Activated CD4-positive, alpha-beta T cell treated with anti-CD3 and anti-CD28 coated beads, Interleukin-2, amount 10 ng/mL, durations not matched to agents 7 days and 5 days (primary cell): ENCODE data around the gene TUB. TPM values are rescaled to one million over a fixed set of nuclear protein-coding genes. Genes with fewer than 3 reads are reported as not detected.

ENCODE experiments used
- CTCF ChIA-PET: fragments of 350-600 bp; sonication (Branson Sonifier 250); formaldehyde crosslinking; loops from one replicate; lab custom pipeline; 2021; ENCODE audit warnings: antibody characterized with exemption; lab: Charles Lee
- POLR2A ChIA-PET: fragments of 350-600 bp; sonication (Branson Sonifier 250); formaldehyde crosslinking; loops from one replicate; lab custom pipeline; 2021; ENCODE audit warnings: antibody characterized with exemption; lab: Charles Lee
- DNase-seq: peaks from one replicate; pipeline ENCODE4 v3.0.0-alpha.2; 2020
- H3K27ac Mint-ChIP-seq: one replicate; pipeline ENCODE4 v1.8.0; 2021; ENCODE audit warnings: mild to moderate bottlenecking, moderate library complexity, mixed read lengths
- H3K27me3 Mint-ChIP-seq: one replicate; pipeline ENCODE4 v1.8.0; 2021; ENCODE audit warnings: mixed read lengths
- H3K36me3 Mint-ChIP-seq: one replicate; pipeline ENCODE4 v1.8.0; 2021; ENCODE audit warnings: low read depth, mixed read lengths
- H3K4me1 Mint-ChIP-seq: one replicate; pipeline ENCODE4 v1.8.0; 2021; ENCODE audit warnings: mixed read lengths
- H3K4me3 Mint-ChIP-seq: one replicate; pipeline ENCODE4 v1.8.0; 2021; ENCODE audit warnings: mild to moderate bottlenecking, moderate library complexity, mixed read lengths
- H3K9me3 Mint-ChIP-seq: one replicate; pipeline ENCODE4 v1.8.0; 2021; ENCODE audit warnings: mixed read lengths
- total RNA-seq, 2 experiments: library from RNA; stranded (reverse); gene quantifications; one replicate each; pipeline ENCODE4 v1.2.3, GENCODE V29; 2021

Gene TUB
- total RNA-seq, 2 experiments from 2014 or later, result 0.08 to 0.12 TPM

- POLR2A ChIA-PET, result no interaction called here
- Mint-ChIP-seq H3K4me1 (no peaks in the 10 kb centered on the region), H3K4me3 (no peak overlapping the region), H3K27me3 (no peaks in the 10 kb centered on the region), H3K27ac (no peak overlapping the region), H3K36me3 (no peaks in the 10 kb centered on the region), H3K9me3 (no peaks in the 10 kb centered on the region)
- CTCF ChIA-PET, result interaction anchor here (0.5 to 3.2 kb wide), 4 partner anchors 7 to 868 kb away, joined by 3 to 14 read pairs (median 4); no protein-coding TSS in a partner anchor
- DNase-seq, result no peak
These were observed 10.7 kb downstream of the TUB start for GRCh38 chr11:8091721-8092120.

GRCh38 chr11:8092587-8093424 lies 11.8 kb downstream of the TUB start:
- no peaks in the 10 kb centered on the region for H3K9me3 Mint-ChIP-seq
- H3K27me3 Mint-ChIP-seq, result no peaks in the 10 kb centered on the region
- H3K4me1 Mint-ChIP-seq, result no peaks in the 10 kb centered on the region
- CTCF ChIA-PET, result interaction anchor here (0.8 to 1.4 kb wide), 3 partner anchors 10 to 60 kb away, joined by 3 read pairs; no protein-coding TSS in a partner anchor
- no peaks in the 10 kb centered on the region for H3K36me3 Mint-ChIP-seq
- H3K27ac Mint-ChIP-seq, result no peak overlapping the region
- H3K4me3 Mint-ChIP-seq, result no peak overlapping the region
- DNase-seq, result peak; percentile 47
- POLR2A ChIA-PET, result no interaction called here

- no peaks in the 10 kb centered on the region for H3K9me3 Mint-ChIP-seq
- DNase-seq, result no peak
- POLR2A ChIA-PET, result no interaction called here
- H3K4me1 Mint-ChIP-seq, result no peaks in the 10 kb centered on the region
- H3K36me3 Mint-ChIP-seq, result no peaks in the 10 kb centered on the region
- no peaks in the 10 kb centered on the region for H3K27me3 Mint-ChIP-seq
- H3K27ac Mint-ChIP-seq, result no peak overlapping the region
- CTCF ChIA-PET, result interaction anchor here (0.5 to 1.3 kb wide), 4 partner anchors 9 to 88 kb away, joined by 3 to 8 read pairs (median 3); no protein-coding TSS in a partner anchor
- no peak overlapping the region for H3K4me3 Mint-ChIP-seq
These were observed 13.0 kb downstream of the TUB start for GRCh38 chr11:8093931-8094575.

- CTCF ChIA-PET, result interaction anchor here (0.5 to 1.3 kb wide), 3 partner anchors 26 to 68 kb away, joined by 3 to 8 read pairs (median 3); no protein-coding TSS in a partner anchor
- no peaks in the 10 kb centered on the region for H3K9me3 Mint-ChIP-seq
- POLR2A ChIA-PET, result no interaction called here
- DNase-seq, result no peak
- no peaks in the 10 kb centered on the region for H3K4me1 Mint-ChIP-seq
- no peak overlapping the region for H3K4me3 Mint-ChIP-seq
- no peaks in the 10 kb centered on the region for H3K36me3 Mint-ChIP-seq
- no peak overlapping the region for H3K27ac Mint-ChIP-seq
- H3K27me3 Mint-ChIP-seq, result no peaks in the 10 kb centered on the region
These were observed 13.6 kb downstream of the TUB start for GRCh38 chr11:8094656-8095055.

GRCh38 chr11:8095371-8095770 lies 14.4 kb downstream of the TUB start:
- H3K4me1 Mint-ChIP-seq, result no peaks in the 10 kb centered on the region
- no peaks in the 10 kb centered on the region for H3K27me3 Mint-ChIP-seq
- CTCF ChIA-PET, result no interaction called here
- DNase-seq, result no peak
- no peak overlapping the region for H3K27ac Mint-ChIP-seq
- no peak overlapping the region for H3K4me3 Mint-ChIP-seq
- H3K9me3 Mint-ChIP-seq, result no peaks in the 10 kb centered on the region
- no peaks in the 10 kb centered on the region for H3K36me3 Mint-ChIP-seq
- POLR2A ChIA-PET, result no interaction called here

- POLR2A ChIA-PET, result no interaction called here
- Mint-ChIP-seq H3K36me3 (no peaks in the 10 kb centered on the region), H3K4me1 (no peaks in the 10 kb centered on the region)
These were observed 15.0 kb downstream of the TUB start for GRCh38 chr11:8095806-8096522.

GRCh38 chr11:8096575-8096974 lies 15.6 kb downstream of the TUB start:
- CTCF ChIA-PET, result interaction anchor here (1.6 kb wide), 2 partner anchors 9 to 63 kb away, joined by 3 to 6 read pairs; no protein-coding TSS in a partner anchor
- no peak overlapping the region for H3K27ac Mint-ChIP-seq
- no peaks in the 10 kb centered on the region for H3K9me3 Mint-ChIP-seq
- no peak for DNase-seq
- H3K27me3 Mint-ChIP-seq, result no peaks in the 10 kb centered on the region
- H3K4me3 Mint-ChIP-seq, result no peak overlapping the region
- no peaks in the 10 kb centered on the region for H3K4me1 Mint-ChIP-seq
- POLR2A ChIA-PET, result no interaction called here
- H3K36me3 Mint-ChIP-seq, result no peaks in the 10 kb centered on the region

More at GRCh38 chr11:8095806-8096522, 15.0 kb downstream of the TUB start:
- H3K9me3 Mint-ChIP-seq, result no peaks in the 10 kb centered on the region
- no peak overlapping the region for H3K4me3 Mint-ChIP-seq
- no peak overlapping the region for H3K27ac Mint-ChIP-seq
- DNase-seq, result no peak
- CTCF ChIA-PET, result interaction anchor here (1.6 kb wide), 2 partner anchors 8 to 62 kb away, joined by 3 to 6 read pairs; no protein-coding TSS in a partner anchor
- no peaks in the 10 kb centered on the region for H3K27me3 Mint-ChIP-seq

- no peaks in the 10 kb centered on the region for H3K27me3 Mint-ChIP-seq
- no peak overlapping the region for H3K4me3 Mint-ChIP-seq
- no peak overlapping the region for H3K27ac Mint-ChIP-seq
- H3K4me1 Mint-ChIP-seq, result no peaks in the 10 kb centered on the region
- DNase-seq, result no peak
- no peaks in the 10 kb centered on the region for H3K9me3 Mint-ChIP-seq
- ChIA-PET CTCF (interaction anchor here (1.6 kb wide), 2 partner anchors 9 to 63 kb away, joined by 3 to 6 read pairs; no protein-coding TSS in a partner anchor), POLR2A (no interaction called here)
- no peaks in the 10 kb centered on the region for H3K36me3 Mint-ChIP-seq
These were observed 16.1 kb downstream of the TUB start for GRCh38 chr11:8097062-8097461.

- CTCF ChIA-PET, result interaction anchor here (3.9 kb wide), 1 partner anchor 64 kb away, joined by 29 read pairs; no protein-coding TSS in a partner anchor
- no peak for DNase-seq
- Mint-ChIP-seq H3K27me3 (no peaks in the 10 kb centered on the region), H3K4me1 (no peaks in the 10 kb centered on the region), H3K27ac (no peak overlapping the region), H3K36me3 (no peaks in the 10 kb centered on the region), H3K4me3 (no peak overlapping the region), H3K9me3 (no peaks in the 10 kb centered on the region)
- POLR2A ChIA-PET, result no interaction called here
These were observed 16.5 kb downstream of the TUB start for GRCh38 chr11:8097468-8097867.

- H3K36me3 Mint-ChIP-seq, result no peaks in the 10 kb centered on the region
- no peaks in the 10 kb centered on the region for H3K4me1 Mint-ChIP-seq
- no peaks in the 10 kb centered on the region for H3K27me3 Mint-ChIP-seq
- no peak overlapping the region for H3K4me3 Mint-ChIP-seq
- POLR2A ChIA-PET, result no interaction called here
- no peak for DNase-seq
- H3K9me3 Mint-ChIP-seq, result no peaks in the 10 kb centered on the region
- CTCF ChIA-PET, result interaction anchor here (1.9 to 3.9 kb wide), 3 partner anchors 8 to 80 kb away, joined by 6 to 29 read pairs (median 14); no protein-coding TSS in a partner anchor
- H3K27ac Mint-ChIP-seq, result no peak overlapping the region
These were observed 16.9 kb downstream of the TUB start for GRCh38 chr11:8097926-8098325.

GRCh38 chr11:8098361-8098760 lies 17.4 kb downstream of the TUB start:
- H3K27me3 Mint-ChIP-seq, result no peaks in the 10 kb centered on the region
- no peaks in the 10 kb centered on the region for H3K9me3 Mint-ChIP-seq
- H3K36me3 Mint-ChIP-seq, result no peaks in the 10 kb centered on the region
- POLR2A ChIA-PET, result no interaction called here
- CTCF ChIA-PET, result interaction anchor here (1.4 to 3.9 kb wide), 6 partner anchors 8 to 107 kb away, joined by 4 to 29 read pairs (median 6); no protein-coding TSS in a partner anchor
- no peaks in the 10 kb centered on the region for H3K4me1 Mint-ChIP-seq
- no peak overlapping the region for H3K27ac Mint-ChIP-seq
- no peak for DNase-seq
- no peak overlapping the region for H3K4me3 Mint-ChIP-seq

GRCh38 chr11:8098879-8099278 lies 17.9 kb downstream of the TUB start:
- Mint-ChIP-seq H3K27ac (no peak overlapping the region), H3K4me3 (no peak overlapping the region), H3K27me3 (no peaks in the 10 kb centered on the region), H3K9me3 (no peaks in the 10 kb centered on the region), H3K36me3 (no peaks in the 10 kb centered on the region), H3K4me1 (no peaks in the 10 kb centered on the region)
- POLR2A ChIA-PET, result interaction anchor here (0.6 kb wide), 1 partner anchor 75 kb away, joined by 3 read pairs; no protein-coding TSS in a partner anchor
- CTCF ChIA-PET, result interaction anchor here (1.1 to 3.9 kb wide), 11 partner anchors 9 to 112 kb away, joined by 4 to 29 read pairs (median 6); partner anchors contain the start of gene EIF3F
- DNase-seq, result no peak
